SU-DHL-6 (cell line): Measurements from ENCODE around the gene UQCRHL.
"Not testable (repeated sequence)": the region's sequence is repeated elsewhere in the genome, so short reads cannot be mapped to it uniquely, and the experiment has no call there.

Experiments
- CTCF ChIP-seq: fragments of 200-600 bp; sonication (generic); IDR thresholded peaks from one replicate; pipeline ENCODE4 v1.5.1; 2017; ENCODE audit warnings: antibody characterized with exemption, mild to moderate bottlenecking, low read length, moderate library complexity; ENCODE audit not compliant: insufficient read depth, poor library complexity, severe bottlenecking
- EZH2phosphoT487 ChIP-seq: fragments of 200-600 bp; sonication (generic), shearing (Covaris generic); conservative IDR thresholded peaks from 2 replicates; pipeline ENCODE4 v1.6.1; 2018; ENCODE audit warnings: mild to moderate bottlenecking, antibody characterized with exemption, low read length, moderate library complexity, mixed read lengths

- TF ChIP-seq CTCF, EZH2phosphoT487: not testable (repeated sequence)
Measured at GRCh38 chr1:15828931-15829330, 21.5 kb upstream of the UQCRHL start.
